HepG2 (cell line): Measurements from ENCODE around the gene TAS2R30. TPM values are rescaled to one million over a fixed set of nuclear protein-coding genes. Genes with fewer than 3 reads are reported as not detected.

ENCODE experiments used
- ATRX ChIP-seq: sonication (generic); formaldehyde crosslinking; IDR thresholded peaks from 2 replicates; pipeline ENCODE4 v1.4.0; 2020; ENCODE audit warnings: missing genetic modification reagents, borderline replicate concordance
- CHCHD3 ChIP-seq: sonication (generic); formaldehyde crosslinking; IDR thresholded peaks from 2 replicates; pipeline ENCODE4 v1.8.0; 2022; ENCODE audit warnings: mild to moderate bottlenecking, missing genetic modification reagents, moderate library complexity
- DPF2 ChIP-seq: sonication (generic); formaldehyde crosslinking; IDR thresholded peaks from 2 replicates; pipeline ENCODE4 v1.4.0; 2020; ENCODE audit warnings: mild to moderate bottlenecking, low read depth, missing genetic modification reagents, borderline replicate concordance
- EHMT2 ChIP-seq: fragments of 200-600 bp; sonication (generic); IDR thresholded peaks from 2 replicates; pipeline ENCODE4 v1.7.0; 2017; ENCODE audit warnings: antibody characterized with exemption, low read depth, low read length, borderline replicate concordance
- ELF3 ChIP-seq: IDR thresholded peaks from 2 replicates; pipeline ENCODE4 v1.6.1; 2016; ENCODE audit warnings: missing genetic modification reagents, missing compliant biosample characterization
- FOXC1 ChIP-seq: sonication (generic); formaldehyde crosslinking; IDR thresholded peaks from 2 replicates; pipeline ENCODE4 v1.8.0; 2022; ENCODE audit warnings: mild to moderate bottlenecking, missing genetic modification reagents, borderline replicate concordance
- MEIS1 ChIP-seq: sonication (generic); formaldehyde crosslinking; IDR thresholded peaks from 2 replicates; pipeline ENCODE4 v1.9.0; 2021; ENCODE audit warnings: mild to moderate bottlenecking, missing genetic modification reagents, moderate library complexity, borderline replicate concordance
- MIER2 ChIP-seq: IDR thresholded peaks from 2 replicates; pipeline ENCODE4 v1.6.1; 2016; ENCODE audit warnings: missing biosample characterization, missing genetic modification reagents
- MXD1 ChIP-seq: sonication (generic); formaldehyde crosslinking; IDR thresholded peaks from 2 replicates; pipeline ENCODE4 v1.4.0; 2020; ENCODE audit warnings: mild to moderate bottlenecking, missing genetic modification reagents
- NFKB2 ChIP-seq: sonication (generic); formaldehyde crosslinking; IDR thresholded peaks from 2 replicates; pipeline ENCODE4 v1.4.0; 2020; ENCODE audit warnings: missing genetic modification reagents, borderline replicate concordance
- SSRP1 ChIP-seq: IDR thresholded peaks from 2 replicates; pipeline ENCODE4 v1.6.1; 2016; ENCODE audit warnings: control low read depth
- ZBTB40 ChIP-seq, 2 experiments: fragments of 450-650 bp in 1 of 2; sonication (generic) in 1 of 2; formaldehyde crosslinking in 1 of 2; IDR thresholded peaks; 2 replicates each; pipeline versions ENCODE4 v1.6.1 to v1.8.0; 2016 to 2022; ENCODE audit warnings: antibody characterized with exemption in 1 of 2, mild to moderate bottlenecking in 1 of 2, missing genetic modification reagents in 1 of 2
- ZFX ChIP-seq: sonication (generic); formaldehyde crosslinking; IDR thresholded peaks from 2 replicates; pipeline ENCODE4 v1.4.0; 2020; ENCODE audit warnings: mild to moderate bottlenecking, low read depth, missing genetic modification reagents, moderate library complexity
- ZNF33B ChIP-seq: sonication (generic); formaldehyde crosslinking; IDR thresholded peaks from 2 replicates; pipeline ENCODE4 v1.5.1; 2020; ENCODE audit warnings: mild to moderate bottlenecking, missing genetic modification reagents
- ZNF432 ChIP-seq: sonication (generic); formaldehyde crosslinking; IDR thresholded peaks from 2 replicates; pipeline ENCODE4 v1.5.0; 2020; ENCODE audit warnings: missing genetic modification reagents, mild to moderate bottlenecking, borderline replicate concordance
- ZNF446 ChIP-seq: sonication (generic); formaldehyde crosslinking; IDR thresholded peaks from 2 replicates; pipeline ENCODE4 v1.5.0; 2020; ENCODE audit warnings: mild to moderate bottlenecking, missing genetic modification reagents
- ZNF563 ChIP-seq: sonication (generic); formaldehyde crosslinking; IDR thresholded peaks from 2 replicates; pipeline ENCODE4 v1.8.0; 2022; ENCODE audit warnings: mild to moderate bottlenecking, moderate library complexity, missing genetic modification reagents
- ZNF564 ChIP-seq: sonication (generic); formaldehyde crosslinking; IDR thresholded peaks from 2 replicates; pipeline ENCODE4 v1.8.1; 2023; ENCODE audit warnings: mild to moderate bottlenecking, missing genetic modification reagents
- ZNF792 ChIP-seq: IDR thresholded peaks from 2 replicates; pipeline ENCODE4 v1.6.1; 2016
- ZNF850 ChIP-seq: sonication (generic); formaldehyde crosslinking; conservative IDR thresholded peaks from 2 replicates; pipeline ENCODE4 v1.9.0; 2021; ENCODE audit warnings: mild to moderate bottlenecking, missing genetic modification reagents
- ZSCAN29 ChIP-seq: sonication (generic); formaldehyde crosslinking; conservative IDR thresholded peaks from 2 replicates; pipeline ENCODE4 v1.4.0; 2020; ENCODE audit warnings: mild to moderate bottlenecking, missing genetic modification reagents
- polyA plus RNA-seq, 8 experiments: library from polyadenylated mRNA; depleted of rRNA in 3 of 8; stranded (reverse) in 7 of 8; unstranded in 1 of 8; fragments of >200 nt; fragmentation: Illumina TruSeq in 4 of 8; extraction: Trizol in 4 of 8; gene quantifications; 2 replicates each; pipeline versions ENCODE4 v1.2.1 to v1.2.3, GENCODE V29; 2011 to 2016; ENCODE audit warnings: low read depth in 4 of 8, missing spikeins in 1 of 8, mixed read lengths in 1 of 8; ENCODE audit not compliant: insufficient read depth in 1 of 8
- total RNA-seq, 5 experiments: library from RNA; depleted of rRNA; stranded (reverse); fragments of >200 nt; fragmentation: Illumina TruSeq; extraction: Trizol; gene quantifications; 2 replicates each; pipeline ENCODE4 v1.2.3, GENCODE V29; 2016; ENCODE audit warnings: low read depth in 1 of 5

Gene TAS2R30
- total and polyA plus RNA-seq, 2 of the 13 experiments (the other 11 are each of a cell fraction or from before 2014, with no cell fraction given) = 0.42 to 5.2 TPM

- TF ChIP-seq ZBTB40 (IDR thresholded peaks at IDR 0.05) (no peak), ZBTB40 (CRISPR knock-in tag; IDR thresholded peaks at IDR 0.05) (peak; percentile 81), ZNF563 (CRISPR knock-in tag) (peak; percentile 71), CHCHD3 (CRISPR knock-in tag) (peak; percentile 57; the same call in 1 of the 2 replicates), SSRP1 (CRISPR knock-in tag) (no peak), ELF3 (CRISPR knock-in tag) (peak; percentile 10; the same call in 1 of the 2 replicates), ZNF792 (peak; percentile 67), ZNF446 (CRISPR knock-in tag) (peak; percentile 71; the same call in 1 of the 2 replicates), ZFX (peak; percentile 98), ZSCAN29 (CRISPR knock-in tag) (no peak), ZNF33B (peak; percentile 64), MEIS1 (peak; percentile 29; the same call in 1 of the 2 replicates), MXD1 (0 out of 2 replicates have a peak, but pooled peaks have one; percentile 55), EHMT2 (no peak), MIER2 (no peak), ZNF850 (CRISPR knock-in tag) (no peak), NFKB2 (peak; percentile 75; the same call in 1 of the 2 replicates), DPF2 (no peak), FOXC1 (peak; percentile 89), ZNF432 (CRISPR knock-in tag) (0 out of 2 replicates have a peak, but pooled peaks have one; percentile 57), ATRX (CRISPR knock-in tag) (no peak), ZNF564 (CRISPR knock-in tag) (peak; percentile 63; the same call in 1 of the 2 replicates)
Observed at GRCh38 chr12:11171145-11171968, 36.9 kb upstream of the TAS2R30 start, which contains the start of gene SMIM10L1 (continued).
